GM12878 (cell line): ENCODE measurements around the gene MYBPC2. TPM values are rescaled to one million over a fixed set of nuclear protein-coding genes. Genes with fewer than 3 reads are reported as not detected.

ENCODE experiments used
- ATAC-seq: fragments of 200-7000 bp; cut with Tn5 transposase; 3 replicates; pipeline ENCODE4 v1.9.1; 2020; ENCODE audit warnings: mild to moderate bottlenecking, moderate library complexity
- BruUV-seq: library from RNA; stranded (reverse); fragments of 400-500 nt; replicated peaks from 2 replicates; lab custom pipeline; 2021; lab: Mats Ljungman, UMichigan
- CTCF ChIA-PET: fragments of 300-600 bp; sonication (Branson Sonifier 250); formaldehyde crosslinking; extraction: SDS; loops from one replicate; lab custom pipeline; 2021; ENCODE audit warnings: inconsistent platforms; lab: Yijun Ruan, JAX
- POLR2A ChIA-PET: fragments of 350-600 bp; formaldehyde crosslinking; extraction: SDS; loops from one replicate; lab custom pipeline; 2021; ENCODE audit warnings: inconsistent platforms; lab: Charles Lee
- RAD21 ChIA-PET: fragments of 300-600 bp; sonication (Branson Sonifier 250); formaldehyde crosslinking; loops from one replicate; lab custom pipeline; 2023; ENCODE audit warnings: antibody characterized with exemption; ENCODE audit not compliant: unreplicated experiment; lab: Charles Lee
- SMC1A ChIA-PET: fragments of 300-600 bp; sonication (Branson Sonifier 250); formaldehyde crosslinking; loops from one replicate; lab custom pipeline; 2023; ENCODE audit not compliant: unreplicated experiment, uncharacterized antibody; lab: Charles Lee
- DNase-seq: peaks from one replicate; pipeline ENCODE4 v3.0.0-alpha.2; 2011; ENCODE audit warnings: low read depth, low spot score
- FAIRE-seq: peaks from 3 replicates; lab custom pipeline; 2011; peaks lifted over from hg19 to GRCh38; lab: Jason Lieb, UNC
- H2AFZ ChIP-seq: 2 replicates; pipeline ENCODE4 v1.6.0; 2011; ENCODE audit warnings: low read depth, low read length, control low read depth; ENCODE audit not compliant: control insufficient read depth
- H3K27ac ChIP-seq: 2 replicates; pipeline ENCODE4 v1.5.1; 2011; ENCODE audit warnings: control low read depth; ENCODE audit not compliant: control insufficient read depth, insufficient read depth
- H3K27me3 ChIP-seq, 2 experiments: replicated peaks in 1 of 2; 2 replicates each; pipeline versions ENCODE4 v1.6.0 to v1.6.1; 2011; ENCODE audit warnings: low read length in 1 of 2; ENCODE audit not compliant: control insufficient read depth in 2 of 2, insufficient read depth in 2 of 2
- H3K36me3 ChIP-seq, 2 experiments: 2 replicates each; pipeline ENCODE4 v1.5.1; 2011; ENCODE audit warnings: low read length in 1 of 2; ENCODE audit not compliant: control insufficient read depth in 2 of 2, insufficient read depth in 2 of 2
- H3K4me1 ChIP-seq: 2 replicates; pipeline ENCODE4 v1.6.1; 2011; ENCODE audit warnings: mild to moderate bottlenecking, low read length, moderate library complexity, mixed read lengths; ENCODE audit not compliant: control insufficient read depth, insufficient read depth
- H3K4me2 ChIP-seq: 2 replicates; pipeline ENCODE4 v1.6.0; 2011; ENCODE audit warnings: control low read depth; ENCODE audit not compliant: control insufficient read depth, insufficient read depth
- H3K4me3 ChIP-seq: fragments of 200-600 bp; sonication (generic); 2 replicates; pipeline ENCODE4 v1.5.1; 2016
- H3K79me2 ChIP-seq: 2 replicates; pipeline ENCODE4 v1.6.0; 2011; ENCODE audit warnings: low read length; ENCODE audit not compliant: control insufficient read depth, insufficient read depth
- H3K9ac ChIP-seq: 2 replicates; pipeline ENCODE4 v1.8.0; 2011; ENCODE audit warnings: low read length, control low read depth, mixed read lengths; ENCODE audit not compliant: control insufficient read depth, insufficient read depth
- H3K9me3 ChIP-seq: replicated peaks from 3 replicates; pipeline ENCODE4 v1.5.1; 2011; ENCODE audit warnings: mild to moderate bottlenecking, low read length; ENCODE audit not compliant: control insufficient read depth, insufficient read depth
- H4K20me1 ChIP-seq: 2 replicates; pipeline ENCODE4 v1.6.0; 2011; ENCODE audit not compliant: control insufficient read depth, insufficient read depth
- EED ChIP-seq: sonication (generic); IDR thresholded peaks from 2 replicates; pipeline ENCODE4 v1.6.1; 2016; ENCODE audit warnings: antibody characterized with exemption, low read depth
- IKZF1 ChIP-seq: fragments of 450-650 bp; conservative IDR thresholded peaks from 2 replicates; pipeline ENCODE4 v1.6.1; 2017; ENCODE audit warnings: antibody characterized with exemption, mild to moderate bottlenecking
- MEF2A ChIP-seq: IDR thresholded peaks from 2 replicates; pipeline ENCODE4 v1.6.1; 2011; ENCODE audit warnings: low read depth, mild to moderate bottlenecking, low read length, moderate library complexity; ENCODE audit not compliant: insufficient read depth
- NR2F1 ChIP-seq: fragments of 450-650 bp; conservative IDR thresholded peaks from 2 replicates; pipeline ENCODE4 v1.6.1; 2017; ENCODE audit warnings: mild to moderate bottlenecking
- PAX5 ChIP-seq: IDR thresholded peaks from 2 replicates; pipeline ENCODE4 v1.6.1; 2011; ENCODE audit warnings: low read depth, low read length, borderline replicate concordance
- POU2F2 ChIP-seq: IDR thresholded peaks from 3 replicates; pipeline ENCODE4 v1.6.1; 2011; ENCODE audit warnings: low read depth, mild to moderate bottlenecking, low read length, borderline replicate concordance
- WGBS: methylation state at CpG from one replicate; pipeline ENCODE4 v1.1.6; 2016; ENCODE audit warnings: low lambda C conversion rate; ENCODE audit not compliant: insufficient replicate concordance, insufficient coverage; ENCODE audit errors: missing lambda C conversion rate; 5-methylcytosine and 5-hydroxymethylcytosine counted together
- in situ Hi-C: fragments of 300-500 bp; cut with MboI; formaldehyde crosslinking; loops from 9 replicates; pipeline ENCODE4 v1.14.3; 2018; ENCODE audit warnings: mixed read lengths
- intact Hi-C: fragments of 100-400 bp; cut with micrococcal nuclease; formaldehyde crosslinking; loops from one replicate; pipeline ENCODE4 v1.14.2; 2022; ENCODE audit not compliant: unreplicated experiment
- polyA plus RNA-seq, 11 experiments: library from polyadenylated mRNA; depleted of rRNA in 4 of 11; unstranded in 6 of 11; stranded (reverse) in 5 of 11; fragments of >200 nt; fragmentation: Nextera tagmentation in 4 of 11; fragmentation: Illumina TruSeq in 1 of 11; extraction: Ambion mirVana in 4 of 11; extraction: Trizol in 1 of 11; gene quantifications; 1 replicate in 1 of 11; 2 replicates in 10 of 11; pipeline versions ENCODE4 v1.2.1 to v1.2.3, GENCODE V29; 2011 to 2016; ENCODE audit warnings: inconsistent platforms in 2 of 11, missing spikeins in 2 of 11, low read depth in 1 of 11
- total RNA-seq, 4 experiments: library from RNA; depleted of rRNA in 3 of 4; stranded (reverse); fragments of >200 nt in 3 of 4; fragmentation: Illumina TruSeq in 1 of 4; extraction: Trizol in 1 of 4; gene quantifications; 2 replicates each; pipeline versions ENCODE4 v1.2.1 to v1.2.3, GENCODE V29; 2013 to 2021
- TF ChIP-seq, protein P1 (sequence below): fragments of 450-650 bp; IDR thresholded peaks from 2 replicates; pipeline ENCODE4 v1.6.1; 2017; ENCODE audit warnings: mild to moderate bottlenecking, low read depth, inconsistent platforms; ENCODE audit not compliant: poor library complexity, severe bottlenecking

Gene MYBPC2
- total and polyA plus RNA-seq, 10 of the 15 experiments (the other 5 are each of a cell fraction or from before 2014, with no cell fraction given): 0.09 to 2.6 (median 0.61) TPM

- H3K27ac ChIP-seq: no peak overlapping the region
- no peak for FAIRE-seq
Observed at GRCh38 chr19:50434525-50434924, 1.8 kb downstream of the MYBPC2 start.

More at GRCh38 chr19:50434525-50434924, 1.8 kb downstream of the MYBPC2 start:
- no peak for ATAC-seq
- POLR2A ChIA-PET: interaction anchor here (0.6 to 1.6 kb wide), 4 partner anchors 17 to 104 kb away, joined by 3 to 4 read pairs (median 3); no protein-coding TSS in a partner anchor
- peaks cover 0 to 4% of the 10 kb centered on the region in 2 experiments; a peak in 1 of 4 replicates for H3K27me3 ChIP-seq
- no TSS peak for BruUV-seq
- H2AFZ ChIP-seq: no peak overlapping the region
- TF ChIP-seq MEF2A: 0 out of 2 replicates have a peak, but pooled peaks have one; percentile 14
- 0 out of 2 replicates have a peak, but pooled peaks have one; percentile 21 for TF ChIP-seq EED
- peak; percentile 44; the same call in 1 of the 2 replicates for TF ChIP-seq PAX5
- no peak for TF ChIP-seq POU2F2
- 0 out of 2 replicates have a peak, but pooled peaks have one; percentile 35 for TF ChIP-seq IKZF1
- TF ChIP-seq NR2F1: peak; percentile 64
- TF ChIP-seq, protein P1, sequence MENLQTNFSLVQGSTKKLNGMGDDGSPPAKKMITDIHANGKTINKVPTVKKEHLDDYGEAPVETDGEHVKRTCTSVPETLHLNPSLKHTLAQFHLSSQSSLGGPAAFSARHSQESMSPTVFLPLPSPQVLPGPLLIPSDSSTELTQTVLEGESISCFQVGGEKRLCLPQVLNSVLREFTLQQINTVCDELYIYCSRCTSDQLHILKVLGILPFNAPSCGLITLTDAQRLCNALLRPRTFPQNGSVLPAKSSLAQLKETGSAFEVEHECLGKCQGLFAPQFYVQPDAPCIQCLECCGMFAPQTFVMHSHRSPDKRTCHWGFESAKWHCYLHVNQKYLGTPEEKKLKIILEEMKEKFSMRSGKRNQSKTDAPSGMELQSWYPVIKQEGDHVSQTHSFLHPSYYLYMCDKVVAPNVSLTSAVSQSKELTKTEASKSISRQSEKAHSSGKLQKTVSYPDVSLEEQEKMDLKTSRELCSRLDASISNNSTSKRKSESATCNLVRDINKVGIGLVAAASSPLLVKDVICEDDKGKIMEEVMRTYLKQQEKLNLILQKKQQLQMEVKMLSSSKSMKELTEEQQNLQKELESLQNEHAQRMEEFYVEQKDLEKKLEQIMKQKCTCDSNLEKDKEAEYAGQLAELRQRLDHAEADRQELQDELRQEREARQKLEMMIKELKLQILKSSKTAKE: no peak
- CTCF ChIA-PET: no interaction called here
- H3K9ac ChIP-seq: no peak overlapping the region
- no peaks in the 10 kb centered on the region for H3K9me3 ChIP-seq
- RAD21 ChIA-PET: no interaction called here
- no peak for DNase-seq
- in situ Hi-C loops (no loop called here), intact Hi-C loops (loop anchor here (5.0 kb wide), 1 partner anchor 87 kb away; no protein-coding TSS in a partner anchor)
- SMC1A ChIA-PET: no interaction called here
- no peaks in the 10 kb centered on the region for H3K79me2 ChIP-seq
- H4K20me1 ChIP-seq: no peaks in the 10 kb centered on the region
- no peaks in the 10 kb centered on the region for H3K36me3 ChIP-seq
- H3K4me3 ChIP-seq: no peak overlapping the region
- H3K4me1 ChIP-seq: peaks cover 38% of the 10 kb centered on the region
- 2% methylated on average over 12 of the region's 12 CpGs for WGBS
- H3K4me2 ChIP-seq: peak overlapping the region; percentile 71
